Vagina (tissue), 2 donors: ENCODE measurements around the gene INCENP.

Experiments
- CTCF ChIP-seq, 3 experiments: fragments of 450-650 bp in 2 of 3; fragments of 200-600 bp in 1 of 3; sonication (generic) in 1 of 3; IDR thresholded peaks; one replicate each; pipeline ENCODE4 v1.5.1; 2017 to 2019; ENCODE audit warnings: antibody characterized with exemption in 3 of 3, mild to moderate bottlenecking in 2 of 3, moderate library complexity in 2 of 3
- POLR2A ChIP-seq, 2 donors: fragments of 450-650 bp; IDR thresholded peaks; one replicate each; pipeline ENCODE4 v1.6.1; 2017; ENCODE audit warnings: antibody characterized with exemption in 2 of 2, mild to moderate bottlenecking in 2 of 2, moderate library complexity in 2 of 2
- POLR2AphosphoS5 ChIP-seq, 2 donors: sonication (generic); formaldehyde crosslinking; IDR thresholded peaks; one replicate each; pipeline ENCODE4 v1.9.0; 2017; ENCODE audit warnings: antibody characterized with exemption in 2 of 2, mild to moderate bottlenecking in 2 of 2, low read depth in 1 of 2; ENCODE audit not compliant: insufficient read depth in 1 of 2

- TF ChIP-seq POLR2A (IDR thresholded peaks at IDR 0.05) (no peak), CTCF (IDR thresholded peaks at IDR 0.05) (no peak), POLR2AphosphoS5 (IDR thresholded peaks at IDR 0.05; ENCODE audit: insufficient read depth in 1 of 2, low read depth in 1 of 2) (peak in 1 of 2 donors; percentile 78)
These were observed 18.8 kb upstream of the INCENP start for GRCh38 chr11:62104816-62105653.
